GM10248 (cell line): ENCODE data around the gene OLFM1.
A peak's percentile ranks its signal among the peaks of the same experiment; 100 is the strongest.

Experiments used
- CTCF ChIA-PET: fragments of 300-600 bp; sonication (Branson Sonifier 250); formaldehyde crosslinking; extraction: SDS; loops from one replicate; lab custom pipeline; 2021; ENCODE audit warnings: antibody characterized with exemption; lab: Yijun Ruan, JAX
- POLR2A ChIA-PET: fragments of 350-650 bp; sonication (Branson Sonifier 250); formaldehyde crosslinking; extraction: SDS; loops from one replicate; lab custom pipeline; 2020; ENCODE audit warnings: antibody characterized with exemption; lab: Yijun Ruan, JAX
- DNase-seq: peaks from one replicate; pipeline ENCODE4 v3.0.0; 2012; ENCODE audit errors: extremely low spot score
- TF ChIP-seq, protein P1 (sequence below): IDR thresholded peaks from 2 replicates; pipeline ENCODE4 v1.5.1; 2012; ENCODE audit warnings: mild to moderate bottlenecking, low read depth; ENCODE audit errors: extremely low read depth, missing control alignments, control extremely low read depth

OLFM1 gene

DNA sequence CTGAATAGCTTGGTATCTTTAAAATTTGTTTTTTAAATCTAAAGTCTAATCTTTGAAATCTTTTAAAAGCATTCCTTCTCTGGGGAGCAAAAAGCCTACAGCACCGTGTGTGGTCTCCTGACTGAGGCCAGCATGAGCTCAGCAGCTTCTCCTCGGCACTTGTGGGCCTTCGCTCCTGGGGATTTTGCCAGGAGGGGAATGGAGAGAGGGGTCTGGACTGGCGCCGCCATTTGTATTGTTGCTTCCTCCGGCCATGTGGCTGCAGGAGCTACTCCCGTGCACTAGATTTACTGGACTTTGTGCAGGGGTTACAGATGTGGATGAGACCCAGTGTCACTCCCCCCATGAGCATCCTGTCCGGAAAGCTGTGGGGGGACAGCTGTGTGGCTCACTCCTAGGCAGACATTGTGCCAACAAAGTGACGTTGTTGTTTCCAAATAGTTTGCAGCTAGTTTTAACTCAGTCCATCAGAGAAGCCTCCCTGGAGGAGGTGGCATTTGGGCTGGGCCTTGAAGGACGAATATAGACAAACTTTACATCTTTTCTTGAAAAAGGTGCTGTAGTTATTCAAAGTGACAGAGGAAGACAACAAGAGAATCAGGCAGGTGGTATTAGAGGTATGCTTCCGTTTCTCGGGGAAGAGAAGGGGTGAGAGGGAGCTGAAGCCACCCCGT, 6.6 kb downstream of the OLFM1 start:
- ChIA-PET CTCF (interaction anchor here (2.1 kb wide), 1 partner anchor 11 kb away, joined by 4 read pairs; no protein-coding TSS in a partner anchor), POLR2A (no interaction called here)
- TF ChIP-seq, protein P1, sequence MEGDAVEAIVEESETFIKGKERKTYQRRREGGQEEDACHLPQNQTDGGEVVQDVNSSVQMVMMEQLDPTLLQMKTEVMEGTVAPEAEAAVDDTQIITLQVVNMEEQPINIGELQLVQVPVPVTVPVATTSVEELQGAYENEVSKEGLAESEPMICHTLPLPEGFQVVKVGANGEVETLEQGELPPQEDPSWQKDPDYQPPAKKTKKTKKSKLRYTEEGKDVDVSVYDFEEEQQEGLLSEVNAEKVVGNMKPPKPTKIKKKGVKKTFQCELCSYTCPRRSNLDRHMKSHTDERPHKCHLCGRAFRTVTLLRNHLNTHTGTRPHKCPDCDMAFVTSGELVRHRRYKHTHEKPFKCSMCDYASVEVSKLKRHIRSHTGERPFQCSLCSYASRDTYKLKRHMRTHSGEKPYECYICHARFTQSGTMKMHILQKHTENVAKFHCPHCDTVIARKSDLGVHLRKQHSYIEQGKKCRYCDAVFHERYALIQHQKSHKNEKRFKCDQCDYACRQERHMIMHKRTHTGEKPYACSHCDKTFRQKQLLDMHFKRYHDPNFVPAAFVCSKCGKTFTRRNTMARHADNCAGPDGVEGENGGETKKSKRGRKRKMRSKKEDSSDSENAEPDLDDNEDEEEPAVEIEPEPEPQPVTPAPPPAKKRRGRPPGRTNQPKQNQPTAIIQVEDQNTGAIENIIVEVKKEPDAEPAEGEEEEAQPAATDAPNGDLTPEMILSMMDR: no peak
- no peak for DNase-seq

DNA sequence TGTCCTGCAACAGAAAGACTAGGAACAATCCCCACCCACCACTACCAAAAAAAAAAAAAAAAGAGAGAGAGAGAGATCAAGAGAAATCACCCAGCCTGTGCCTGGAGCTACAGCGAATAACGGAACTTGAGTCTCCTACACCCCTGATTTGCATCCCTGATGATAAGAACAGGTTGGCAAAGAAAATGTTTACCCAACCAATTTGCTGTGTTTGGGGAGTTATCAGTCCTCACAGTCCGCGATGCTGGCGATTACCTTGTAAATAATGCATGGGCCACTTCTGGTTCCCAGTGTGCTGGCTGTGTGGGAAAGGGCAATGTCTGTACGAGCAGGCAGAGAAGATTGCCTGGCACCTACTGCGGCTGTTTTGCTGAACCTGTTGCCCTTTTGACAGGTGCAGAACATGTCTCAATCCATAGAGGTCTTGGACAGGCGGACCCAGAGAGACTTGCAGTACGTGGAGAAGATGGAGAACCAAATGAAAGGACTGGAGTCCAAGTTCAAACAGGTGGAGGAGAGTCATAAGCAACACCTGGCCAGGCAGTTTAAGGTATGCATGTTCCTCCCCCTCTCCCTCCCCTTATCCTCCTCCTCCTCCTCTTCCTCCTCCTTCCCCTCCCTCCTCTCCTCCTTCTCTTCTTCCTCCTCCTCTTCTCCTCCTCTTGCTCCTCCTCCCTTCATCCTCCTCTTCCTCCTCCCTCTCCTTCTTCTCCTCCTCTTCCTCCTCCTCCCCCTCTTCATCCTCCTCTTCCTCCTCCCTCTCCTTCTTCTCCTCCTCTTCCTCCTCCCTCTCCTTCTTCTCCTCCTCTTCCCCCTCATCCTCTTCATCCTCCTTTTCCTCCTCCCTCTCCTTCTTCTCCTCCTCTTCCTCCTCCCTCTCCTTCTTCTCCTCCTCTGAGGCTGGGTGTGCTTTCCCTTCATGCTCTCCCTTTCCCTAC, 8.3 kb downstream of the OLFM1 start:
- TF ChIP-seq, protein P1: no peak
- ChIA-PET CTCF (no interaction called here), POLR2A (no interaction called here)
- DNase-seq: no peak

DNA sequence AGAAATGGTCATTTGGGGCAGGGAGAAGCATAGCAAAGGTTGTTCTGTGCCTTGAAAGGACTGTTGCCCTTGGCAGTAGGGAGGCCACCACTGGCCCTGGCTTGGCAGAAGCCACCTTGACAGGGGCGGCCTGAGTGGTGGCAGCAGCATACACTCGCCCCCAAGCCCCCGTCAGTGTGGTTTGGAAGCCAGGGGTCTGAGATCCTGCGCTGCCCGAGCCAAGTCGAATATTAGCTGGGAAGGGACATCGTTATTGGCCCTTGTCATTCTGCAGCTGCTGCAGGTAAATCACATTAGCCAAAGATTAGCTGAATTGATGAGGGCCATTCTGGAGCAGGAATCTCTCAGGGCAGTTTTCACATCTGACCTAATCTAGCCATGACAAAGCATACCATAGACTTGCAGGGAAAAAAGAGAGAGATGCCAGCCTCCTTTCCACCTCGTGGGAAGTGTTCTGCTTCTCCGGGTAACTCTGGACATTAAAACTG, 9.0 kb downstream of the OLFM1 start:
- CTCF ChIA-PET: no interaction called here
- TF ChIP-seq, protein P1: no peak
- POLR2A ChIA-PET: no interaction called here

DNA sequence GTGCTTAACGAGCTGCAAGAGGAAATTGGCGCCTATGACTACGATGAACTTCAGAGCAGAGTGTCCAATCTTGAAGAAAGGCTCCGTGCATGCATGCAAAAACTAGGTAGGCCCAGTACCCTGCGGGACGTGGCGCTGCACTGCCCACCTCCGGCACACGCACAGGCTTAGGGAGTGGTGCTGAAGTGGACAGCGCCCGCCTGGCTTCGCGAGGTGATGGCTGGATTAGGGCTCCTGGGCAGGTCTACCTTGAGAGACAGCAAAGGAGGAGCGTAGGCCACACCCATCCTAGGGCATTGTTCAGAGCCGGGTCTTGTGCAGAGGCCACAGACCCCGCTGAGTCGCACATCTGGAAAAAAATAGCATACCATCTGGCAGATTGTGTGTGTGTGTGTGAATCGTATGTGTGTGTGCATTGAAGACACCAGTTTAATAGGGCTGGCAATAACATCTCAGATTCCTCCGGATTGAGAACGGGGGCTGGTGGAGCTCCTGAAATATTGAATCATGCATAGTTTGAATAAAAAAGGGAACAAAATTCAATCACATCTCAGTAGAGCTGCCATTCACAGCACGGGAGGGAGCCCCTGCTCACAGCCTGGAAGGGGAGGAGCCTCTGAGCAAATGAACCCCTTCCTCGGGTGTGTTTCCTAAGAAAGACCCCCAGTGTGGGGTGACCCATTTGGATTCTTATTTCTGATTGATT, 11.1 kb downstream of the OLFM1 start:
- ChIA-PET CTCF (no interaction called here), POLR2A (no interaction called here)
- TF ChIP-seq, protein P1: no peak
- DNase-seq: peak; percentile 42

More for the DNA sequence above, 9.0 kb downstream of the OLFM1 start:
- no peak for DNase-seq

DNA sequence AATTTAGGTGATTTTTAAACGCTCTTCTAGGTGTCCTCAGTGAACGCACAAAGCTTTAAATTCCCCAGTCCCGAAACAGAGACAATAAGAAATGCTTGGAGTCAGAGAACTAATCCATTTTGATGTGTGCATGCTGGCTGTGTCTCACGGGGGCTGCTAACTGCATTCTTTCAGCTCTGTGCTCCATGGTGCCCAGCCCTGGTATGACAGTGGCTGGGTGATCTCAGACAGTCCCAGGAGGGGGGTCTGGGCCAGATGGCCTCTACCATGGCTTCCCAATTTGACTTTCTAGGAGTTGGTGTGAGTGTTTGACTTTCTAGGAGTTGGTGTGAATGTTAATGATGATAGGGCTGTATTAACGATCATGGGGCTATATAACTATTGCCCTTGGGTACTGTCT, 12.1 kb downstream of the OLFM1 start:
- TF ChIP-seq, protein P1: no peak
- POLR2A ChIA-PET: no interaction called here
- CTCF ChIA-PET: no interaction called here
- DNase-seq: no peak

DNA sequence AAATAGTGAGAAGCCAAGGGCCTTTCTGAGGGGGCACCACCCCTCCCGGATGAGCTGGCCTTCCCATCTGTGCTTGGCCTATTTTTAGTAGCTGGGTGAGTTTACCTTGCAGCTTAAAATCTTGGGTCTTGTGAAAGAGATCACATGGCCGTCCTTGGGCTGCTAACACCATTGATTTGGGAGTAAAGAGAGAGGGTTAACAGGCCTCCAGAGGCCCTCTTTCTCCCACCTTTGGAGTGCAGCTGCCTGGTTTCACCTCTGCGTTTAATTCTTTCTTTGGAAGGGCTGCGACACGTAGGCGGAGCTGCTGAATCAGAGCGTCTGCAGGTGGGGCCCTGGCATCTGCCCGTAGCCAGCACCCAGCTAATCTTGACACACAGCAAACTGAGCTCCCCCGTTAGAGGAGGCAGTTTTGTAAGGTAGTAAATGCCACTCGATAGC, 12.8 kb downstream of the OLFM1 start:
- TF ChIP-seq, protein P1: no peak
- ChIA-PET CTCF (no interaction called here), POLR2A (no interaction called here)
- no peak for DNase-seq
